Astrocyte of the spinal cord (primary cell): ENCODE measurements around the gene LMCD1.

Experiments used
- DNase-seq: peaks from one replicate; pipeline ENCODE4 v3.0.0; 2011; ENCODE audit warnings: low read depth, low spot score
- H3K4me3 ChIP-seq: 2 replicates; pipeline ENCODE4 v1.5.1; 2011; ENCODE audit warnings: low read depth, mild to moderate bottlenecking, low read length, moderate library complexity
- in situ Hi-C: cut with HindIII; loops from 2 replicates; pipeline ENCODE4 v1.10.0; 2017; ENCODE audit warnings: low sequenced_read_pairs
- TF ChIP-seq, protein P1 (sequence below): IDR thresholded peaks from 2 replicates; pipeline ENCODE4 v1.5.1; 2012; ENCODE audit warnings: low read depth, mild to moderate bottlenecking, low read length, inconsistent platforms

LMCD1 gene

GRCh38 chr3:8500989-8501370 lies 643 bp upstream of the LMCD1 start:
- peak overlapping the region; percentile 53 for H3K4me3 ChIP-seq
- no peak for DNase-seq
- TF ChIP-seq, protein P1, sequence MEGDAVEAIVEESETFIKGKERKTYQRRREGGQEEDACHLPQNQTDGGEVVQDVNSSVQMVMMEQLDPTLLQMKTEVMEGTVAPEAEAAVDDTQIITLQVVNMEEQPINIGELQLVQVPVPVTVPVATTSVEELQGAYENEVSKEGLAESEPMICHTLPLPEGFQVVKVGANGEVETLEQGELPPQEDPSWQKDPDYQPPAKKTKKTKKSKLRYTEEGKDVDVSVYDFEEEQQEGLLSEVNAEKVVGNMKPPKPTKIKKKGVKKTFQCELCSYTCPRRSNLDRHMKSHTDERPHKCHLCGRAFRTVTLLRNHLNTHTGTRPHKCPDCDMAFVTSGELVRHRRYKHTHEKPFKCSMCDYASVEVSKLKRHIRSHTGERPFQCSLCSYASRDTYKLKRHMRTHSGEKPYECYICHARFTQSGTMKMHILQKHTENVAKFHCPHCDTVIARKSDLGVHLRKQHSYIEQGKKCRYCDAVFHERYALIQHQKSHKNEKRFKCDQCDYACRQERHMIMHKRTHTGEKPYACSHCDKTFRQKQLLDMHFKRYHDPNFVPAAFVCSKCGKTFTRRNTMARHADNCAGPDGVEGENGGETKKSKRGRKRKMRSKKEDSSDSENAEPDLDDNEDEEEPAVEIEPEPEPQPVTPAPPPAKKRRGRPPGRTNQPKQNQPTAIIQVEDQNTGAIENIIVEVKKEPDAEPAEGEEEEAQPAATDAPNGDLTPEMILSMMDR: no peak
- in situ Hi-C loops: no loop called here

- H3K4me3 ChIP-seq: peak overlapping the region; percentile 36
- TF ChIP-seq, protein P1: no peak
- in situ Hi-C loops: no loop called here
- DNase-seq: peak; percentile 74
Observed at GRCh38 chr3:8503461-8503860, 1.8 kb downstream of the LMCD1 start.

GRCh38 chr3:8503871-8504610 lies 2.4 kb downstream of the LMCD1 start:
- TF ChIP-seq, protein P1: no peak
- DNase-seq: no peak
- in situ Hi-C loops: no loop called here
- H3K4me3 ChIP-seq: peak overlapping the region; percentile 36

DNA sequence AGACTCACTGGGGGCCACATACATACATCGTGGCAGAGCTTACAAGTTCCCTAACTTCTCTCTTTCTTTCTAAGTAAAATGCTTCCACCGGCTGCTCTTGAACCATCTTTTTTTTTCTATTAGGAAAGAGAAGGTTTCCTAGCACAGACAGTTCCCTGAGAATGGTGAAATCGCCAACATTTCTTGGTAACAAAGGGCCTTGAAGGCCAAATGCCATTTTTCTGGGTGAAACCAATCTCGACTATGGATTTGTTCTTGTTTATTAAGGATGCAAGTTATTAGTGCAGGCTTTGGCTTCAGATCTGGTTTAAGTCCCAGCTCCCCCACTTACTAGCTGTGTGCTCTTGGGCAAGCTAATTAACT lies 3.0 kb downstream of the LMCD1 start:
- TF ChIP-seq, protein P1: no peak
- no peak for DNase-seq
- no peak overlapping the region for H3K4me3 ChIP-seq
- in situ Hi-C loops: no loop called here

DNA sequence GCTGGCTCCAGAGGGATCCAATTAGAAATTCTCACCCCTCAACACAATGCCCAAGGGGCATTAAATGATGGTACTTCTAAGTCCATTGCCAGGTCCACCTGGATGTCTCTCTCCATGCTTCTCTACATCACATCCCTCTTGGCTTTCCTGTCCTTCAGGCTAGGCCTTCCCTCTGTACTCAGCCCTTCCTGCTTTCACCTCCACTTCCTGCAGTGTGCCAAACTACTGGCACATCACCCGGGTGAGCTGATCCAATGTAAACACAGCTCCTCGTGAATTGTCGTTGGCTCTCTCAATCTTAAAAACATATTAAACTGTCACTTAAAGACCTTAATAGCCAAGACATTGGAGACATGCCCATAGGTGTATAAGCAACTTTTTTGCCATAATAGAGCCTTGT lies 4.0 kb downstream of the LMCD1 start:
- H3K4me3 ChIP-seq: no peak overlapping the region
- TF ChIP-seq, protein P1: no peak
- in situ Hi-C loops: no loop called here
- no peak for DNase-seq

- in situ Hi-C loops: no loop called here
- no peak overlapping the region for H3K4me3 ChIP-seq
- peak; percentile 58 for DNase-seq
- TF ChIP-seq, protein P1: no peak
Observed at GRCh38 chr3:8506571-8507061, 5.0 kb downstream of the LMCD1 start.

- TF ChIP-seq, protein P1: no peak
- DNase-seq: no peak
- in situ Hi-C loops: no loop called here
- no peak overlapping the region for H3K4me3 ChIP-seq
Observed at GRCh38 chr3:8507496-8507895, 5.9 kb downstream of the LMCD1 start.
